ENCODE data around the gene UAP1L1.

GRCh38 chr9:137107312-137107921 is 30.1 kb downstream of the UAP1L1 start:
- TF ChIP-seq, protein P1, sequence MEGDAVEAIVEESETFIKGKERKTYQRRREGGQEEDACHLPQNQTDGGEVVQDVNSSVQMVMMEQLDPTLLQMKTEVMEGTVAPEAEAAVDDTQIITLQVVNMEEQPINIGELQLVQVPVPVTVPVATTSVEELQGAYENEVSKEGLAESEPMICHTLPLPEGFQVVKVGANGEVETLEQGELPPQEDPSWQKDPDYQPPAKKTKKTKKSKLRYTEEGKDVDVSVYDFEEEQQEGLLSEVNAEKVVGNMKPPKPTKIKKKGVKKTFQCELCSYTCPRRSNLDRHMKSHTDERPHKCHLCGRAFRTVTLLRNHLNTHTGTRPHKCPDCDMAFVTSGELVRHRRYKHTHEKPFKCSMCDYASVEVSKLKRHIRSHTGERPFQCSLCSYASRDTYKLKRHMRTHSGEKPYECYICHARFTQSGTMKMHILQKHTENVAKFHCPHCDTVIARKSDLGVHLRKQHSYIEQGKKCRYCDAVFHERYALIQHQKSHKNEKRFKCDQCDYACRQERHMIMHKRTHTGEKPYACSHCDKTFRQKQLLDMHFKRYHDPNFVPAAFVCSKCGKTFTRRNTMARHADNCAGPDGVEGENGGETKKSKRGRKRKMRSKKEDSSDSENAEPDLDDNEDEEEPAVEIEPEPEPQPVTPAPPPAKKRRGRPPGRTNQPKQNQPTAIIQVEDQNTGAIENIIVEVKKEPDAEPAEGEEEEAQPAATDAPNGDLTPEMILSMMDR (IDR thresholded peaks at IDR 0.05; ENCODE audit: low read depth, low read length, missing input control) = no peak
- TF ChIP-seq RAD21 (IDR thresholded peaks at IDR 0.05) (no peak), TAF1 (conservative IDR thresholded peaks at IDR 0.05) (no peak), JUND (IDR thresholded peaks at IDR 0.05) (no peak), SP1 (IDR thresholded peaks at IDR 0.05) (no peak), ZBTB33 (IDR thresholded peaks at IDR 0.05) (no peak), YY1 (IDR thresholded peaks at IDR 0.05) (no peak), FOXA1 (IDR thresholded peaks at IDR 0.05) (no peak)

Data from liver (tissue), 3 donors.